Epithelial cell of proximal tubule (primary cell): ENCODE results near the gene ABHD3. TPM values are rescaled to one million over a fixed set of nuclear protein-coding genes. Genes with fewer than 3 reads are reported as not detected.

Source experiments
- DNase-seq: peaks from one replicate; pipeline ENCODE4 v3.0.0-alpha.2; 2011; ENCODE audit warnings: low read depth
- H3K4me3 ChIP-seq: 2 replicates; pipeline ENCODE4 v1.5.1; 2011; ENCODE audit warnings: low read depth, mild to moderate bottlenecking, low read length
- total RNA-seq: library from RNA; depleted of rRNA; stranded (reverse); fragments of >200 nt; gene quantifications from 2 replicates; pipeline ENCODE4 v1.2.3, GENCODE V29; 2015
- TF ChIP-seq, protein P1 (sequence below): conservative IDR thresholded peaks from 2 replicates; pipeline ENCODE4 v1.5.1; 2012; ENCODE audit warnings: low read depth, mild to moderate bottlenecking, low read length

Gene ABHD3, protein sequence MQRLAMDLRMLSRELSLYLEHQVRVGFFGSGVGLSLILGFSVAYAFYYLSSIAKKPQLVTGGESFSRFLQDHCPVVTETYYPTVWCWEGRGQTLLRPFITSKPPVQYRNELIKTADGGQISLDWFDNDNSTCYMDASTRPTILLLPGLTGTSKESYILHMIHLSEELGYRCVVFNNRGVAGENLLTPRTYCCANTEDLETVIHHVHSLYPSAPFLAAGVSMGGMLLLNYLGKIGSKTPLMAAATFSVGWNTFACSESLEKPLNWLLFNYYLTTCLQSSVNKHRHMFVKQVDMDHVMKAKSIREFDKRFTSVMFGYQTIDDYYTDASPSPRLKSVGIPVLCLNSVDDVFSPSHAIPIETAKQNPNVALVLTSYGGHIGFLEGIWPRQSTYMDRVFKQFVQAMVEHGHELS
- total RNA-seq = 14.9 and 16.3 TPM in 2 replicates

- TF ChIP-seq, protein P1, sequence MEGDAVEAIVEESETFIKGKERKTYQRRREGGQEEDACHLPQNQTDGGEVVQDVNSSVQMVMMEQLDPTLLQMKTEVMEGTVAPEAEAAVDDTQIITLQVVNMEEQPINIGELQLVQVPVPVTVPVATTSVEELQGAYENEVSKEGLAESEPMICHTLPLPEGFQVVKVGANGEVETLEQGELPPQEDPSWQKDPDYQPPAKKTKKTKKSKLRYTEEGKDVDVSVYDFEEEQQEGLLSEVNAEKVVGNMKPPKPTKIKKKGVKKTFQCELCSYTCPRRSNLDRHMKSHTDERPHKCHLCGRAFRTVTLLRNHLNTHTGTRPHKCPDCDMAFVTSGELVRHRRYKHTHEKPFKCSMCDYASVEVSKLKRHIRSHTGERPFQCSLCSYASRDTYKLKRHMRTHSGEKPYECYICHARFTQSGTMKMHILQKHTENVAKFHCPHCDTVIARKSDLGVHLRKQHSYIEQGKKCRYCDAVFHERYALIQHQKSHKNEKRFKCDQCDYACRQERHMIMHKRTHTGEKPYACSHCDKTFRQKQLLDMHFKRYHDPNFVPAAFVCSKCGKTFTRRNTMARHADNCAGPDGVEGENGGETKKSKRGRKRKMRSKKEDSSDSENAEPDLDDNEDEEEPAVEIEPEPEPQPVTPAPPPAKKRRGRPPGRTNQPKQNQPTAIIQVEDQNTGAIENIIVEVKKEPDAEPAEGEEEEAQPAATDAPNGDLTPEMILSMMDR = peak; percentile 27
- DNase-seq = no peak
- H3K4me3 ChIP-seq = peak within 1 kb of the TSS; percentile 75
These were observed at the start of gene ABHD3 for GRCh38 chr18:21704603-21705364. Gene ABHD3, minus strand, starts transcription at chr18:21704774. Its CDS starts 109 bp downstream, at chr18:21704665.

DNA sequence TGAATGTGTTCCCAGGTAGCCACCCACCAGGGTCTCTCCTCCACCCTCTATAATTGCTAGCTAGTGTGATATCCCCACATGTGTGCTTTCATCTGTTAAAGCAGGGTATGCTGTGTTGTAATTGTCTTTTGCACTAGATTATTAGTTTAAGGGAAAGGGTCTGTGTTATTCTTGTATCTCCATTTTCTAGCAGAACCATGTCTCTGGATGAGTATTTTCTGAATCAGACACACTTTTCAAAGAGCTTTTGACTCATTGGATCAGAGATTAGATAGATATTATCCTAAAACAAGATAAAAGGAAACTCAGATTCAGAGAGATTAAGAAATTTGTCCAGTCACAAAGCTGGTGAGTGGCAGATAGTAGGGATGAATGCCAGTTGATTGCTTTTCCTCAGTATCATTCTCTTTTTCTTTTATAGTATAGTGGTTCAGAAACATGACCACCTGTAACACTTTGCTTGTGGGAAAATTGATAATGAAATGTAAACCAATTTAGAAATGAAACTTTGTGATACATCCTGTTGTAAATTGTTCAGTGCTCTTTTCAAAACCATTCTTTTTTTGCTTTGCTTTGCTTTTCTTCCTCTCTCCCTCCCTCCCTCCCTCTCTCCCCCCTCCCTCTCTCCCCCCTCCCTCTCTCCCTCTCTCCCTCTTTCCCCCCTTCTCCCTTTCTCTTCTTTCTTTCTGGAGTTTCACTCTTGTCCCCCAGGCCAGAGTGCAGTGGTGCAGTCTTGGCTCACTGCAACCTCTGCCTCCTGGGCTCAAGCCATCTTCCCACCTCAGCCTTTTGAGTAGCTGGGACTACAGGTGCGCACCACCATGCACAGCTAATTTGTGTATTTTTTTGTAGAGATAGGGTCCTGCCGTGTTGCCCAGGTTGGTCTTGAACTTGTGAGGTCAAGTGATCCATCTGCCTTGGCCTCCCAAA is 43.5 kb upstream of the ABHD3 start:
- H3K4me3 ChIP-seq = no peak overlapping the region

GRCh38 chr18:21747268-21747667 is 42.7 kb upstream of the ABHD3 start:
- TF ChIP-seq, protein P1 = no peak
- H3K4me3 ChIP-seq = no peak overlapping the region
- DNase-seq = no peak

More for the DNA sequence above, 43.5 kb upstream of the ABHD3 start:
- TF ChIP-seq, protein P1 = no peak
- no peak for DNase-seq

GRCh38 chr18:21745231-21745630 is 40.7 kb upstream of the ABHD3 start:
- TF ChIP-seq, protein P1 = peak; percentile 11
- no peak for DNase-seq
- no peak overlapping the region for H3K4me3 ChIP-seq

DNA sequence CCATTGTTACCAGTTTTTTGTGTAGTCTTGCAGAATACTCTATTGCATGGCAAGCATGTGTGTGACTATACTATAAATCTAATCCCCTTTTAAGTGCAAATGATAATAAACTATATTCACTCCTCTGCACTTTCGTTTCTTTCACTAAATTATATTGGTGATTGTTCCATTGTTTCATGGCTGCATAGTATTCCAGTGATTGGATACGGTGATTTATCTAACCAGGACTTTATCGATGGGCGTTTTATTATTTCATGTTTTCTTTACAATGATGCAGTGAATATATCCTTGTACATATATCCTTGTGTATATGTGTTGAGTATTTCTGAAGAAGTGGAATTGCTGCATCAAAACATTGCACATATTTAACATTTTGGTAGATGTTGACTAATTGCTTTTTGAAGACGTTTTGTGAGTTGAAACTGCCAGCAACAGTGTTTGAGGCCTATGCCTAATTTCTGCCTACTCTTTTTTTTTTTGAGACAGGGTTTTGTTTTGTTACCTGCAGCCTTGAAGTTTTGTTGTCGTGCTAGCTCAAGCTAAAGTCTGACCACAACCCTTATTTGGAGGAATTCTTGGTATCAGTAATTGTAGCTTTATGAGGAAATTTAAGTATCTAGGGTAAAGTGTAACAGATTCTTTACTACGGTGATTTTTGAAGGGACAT is 38.7 kb upstream of the ABHD3 start:
- TF ChIP-seq, protein P1 = no peak
- no peak overlapping the region for H3K4me3 ChIP-seq
- DNase-seq = no peak

DNA sequence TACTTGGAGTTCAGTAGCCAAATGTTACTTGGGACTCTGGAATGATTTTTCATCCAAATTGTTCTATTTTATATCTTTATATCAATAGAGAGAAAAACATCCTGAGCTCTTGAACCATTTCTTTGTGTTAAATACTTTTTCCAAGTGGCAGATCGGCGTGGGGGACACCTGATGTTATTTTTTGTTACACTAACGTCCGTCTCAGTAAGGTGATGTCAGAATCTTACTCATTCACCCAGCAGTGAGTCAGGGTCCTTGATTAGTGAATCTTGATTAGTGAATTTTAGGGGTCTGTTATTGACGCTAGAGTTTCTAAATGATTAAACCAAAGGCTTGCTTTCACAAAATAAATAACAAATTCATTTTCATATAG is 37.7 kb upstream of the ABHD3 start:
- H3K4me3 ChIP-seq = peak overlapping the region; percentile 63
- DNase-seq = no peak
- TF ChIP-seq, protein P1 = no peak
